Heart left ventricle (tissue), 16 donors: Measurements from ENCODE around the gene SLC22A12. TPM values are rescaled to one million over a fixed set of nuclear protein-coding genes. Genes with fewer than 3 reads are reported as not detected.
A peak's percentile ranks its signal among the peaks of the same experiment; 100 is the strongest.

Experiments
- ATAC-seq, 4 donors: fragments of 200-7000 bp; cut with Tn5 transposase; one replicate each; pipeline ENCODE4 v1.9.1; 2020 to 2022; ENCODE audit warnings: moderate library complexity in 4 of 4, mild to moderate bottlenecking in 3 of 4, moderate number of reproducible peaks in 1 of 4
- DNase-seq, 5 donors: peaks; one replicate each; pipeline ENCODE4 v3.0.0-alpha.2; 2020
- H3K27ac ChIP-seq, 12 donors: fragments of 200-600 bp; sonication (generic) in 4 of 12; one replicate each; pipeline versions ENCODE4 v1.5.0 to v1.8.0; 2016 to 2022; ENCODE audit warnings: mild to moderate bottlenecking in 2 of 12
- H3K27me3 ChIP-seq, 9 donors: fragments of 200-600 bp; sonication (generic) in 2 of 9; one replicate each; pipeline versions ENCODE4 v1.5.1 to v1.8.0; 2016 to 2022; ENCODE audit warnings: mild to moderate bottlenecking in 3 of 9
- H3K36me3 ChIP-seq, 9 donors: fragments of 200-600 bp; sonication (generic) in 2 of 9; one replicate each; pipeline versions ENCODE4 v1.5.0 to v1.8.0; 2018 to 2022; ENCODE audit warnings: mild to moderate bottlenecking in 2 of 9
- H3K4me1 ChIP-seq, 12 donors: fragments of 200-600 bp; sonication (generic) in 4 of 12; one replicate each; pipeline versions ENCODE4 v1.5.0 to v1.8.0; 2016 to 2022; ENCODE audit warnings: mild to moderate bottlenecking in 3 of 12
- H3K4me3 ChIP-seq, 12 donors: fragments of 200-600 bp; sonication (generic) in 4 of 12; one replicate each; pipeline versions ENCODE4 v1.5.0 to v1.8.0; 2017 to 2022; ENCODE audit warnings: mild to moderate bottlenecking in 9 of 12, moderate library complexity in 4 of 12
- H3K9me3 ChIP-seq, 12 donors: fragments of 200-600 bp; sonication (generic) in 4 of 12; one replicate each; pipeline versions ENCODE4 v1.5.0 to v1.8.0; 2016 to 2022; ENCODE audit warnings: mild to moderate bottlenecking in 1 of 12
- POLR2A ChIP-seq, 2 donors: fragments of 450-650 bp; IDR thresholded peaks; one replicate each; pipeline ENCODE4 v1.6.1; 2017; ENCODE audit warnings: antibody characterized with exemption in 2 of 2, mild to moderate bottlenecking in 2 of 2, moderate library complexity in 2 of 2
- WGBS, 4 donors: extraction: QIAGEN DNeasy Blood & Tissue Kit in 2 of 4; methylation state at CpG; one replicate each; pipeline versions ENCODE4 v1.1.5 to v1.1.7; 2013 to 2018; 5-methylcytosine and 5-hydroxymethylcytosine counted together
- intact Hi-C, 10 donors: fragments of 100-400 bp; cut with DNase I; formaldehyde crosslinking; loops; one replicate each; pipeline versions ENCODE4 v1.11.1 to v1.14.2; 2022
- polyA plus RNA-seq, 2 donors: library from polyadenylated mRNA; stranded (reverse); fragments of 200-250 nt; gene quantifications; one replicate each; pipeline ENCODE4 v1.2.3, GENCODE V29; 2013
- total RNA-seq, 9 donors: library from RNA; depleted of rRNA in 2 of 9; stranded (reverse); fragments of >200 nt in 2 of 9; fragmentation: NEBNext Ultra II Directional in 3 of 9; extraction: Animal tissue kit (Norgen Biotek cat#: 25700) in 3 of 9; gene quantifications; one replicate each; pipeline versions ENCODE4 v1.1.0 to v1.2.4, GENCODE V29; 2016 to 2023
- TF ChIP-seq, protein P1 (sequence below), 12 donors: fragments of 200-600 bp; sonication (generic) in 4 of 12; IDR thresholded peaks; one replicate each; pipeline versions ENCODE4 v1.5.0 to v1.8.0; 2018 to 2022; ENCODE audit warnings: antibody characterized with exemption in 12 of 12, mild to moderate bottlenecking in 5 of 12
- donor health status: ischemic (EF 13 %, LVEDD 7.1; RV severe dilation, severe dysfunction).
- donor health status: healthy with polysubstance abuse.
- donor health status: DM: no; HTN: yes; CAD: no.
- donor health status: DM: no; HTN: no; CAD: no.
- donor health status: ischemic (EF 25% LVEDD 6.9; RV normal size, moderate dysfunction).
- donor health status: ischemic (EF 25% LVEDD 5.7; RV mildly dilated, moderate dysfunction).
- donor health status: healthy.
- donor health status: DM: yes; HTN: yes; CAD: no.
- donor health status: ischemic (EF 35%, LVEDD 5.7; RV mildly dilated, moderate dysfunction).
- donor health status: nonischemic (EF 11% LVEDD 7.7; RV severe dilation, severe dysfunction).
- donor health status: DM: yes; HTN: yes; CAD: no.
- donor health status: PGD.
- donor health status: ischemic (EF 29% LVEDD 5.4; RV normal size, mild dysfunction).
- donor health status: nonischemic (EF 23%, LVEDD 6.1; RV moderate dilation, normal function).

The SLC22A12 gene
- total and polyA plus RNA-seq, 11 donors: not detected

- H3K9me3 ChIP-seq: no peaks in the 10 kb centered on the region
- no peak overlapping the region for H3K27ac ChIP-seq
- H3K27me3 ChIP-seq: peaks cover 0 to 18% (median 4%) of the 10 kb centered on the region in 9 donors
- DNase-seq (no peak), ATAC-seq (no peak)
- peaks cover 0 to 15% (median 0%) of the 10 kb centered on the region in 12 donors for H3K4me1 ChIP-seq
- no peak overlapping the region for H3K4me3 ChIP-seq
- intact Hi-C loops: no loop called here
- WGBS, 4 donors: 89 to 98% (median 92%) methylated on average over 4 of the region's 4 CpGs
- H3K36me3 ChIP-seq: no peaks in the 10 kb centered on the region
- TF ChIP-seq POLR2A (IDR thresholded peaks at IDR 0.05): no peak
- TF ChIP-seq, protein P1, sequence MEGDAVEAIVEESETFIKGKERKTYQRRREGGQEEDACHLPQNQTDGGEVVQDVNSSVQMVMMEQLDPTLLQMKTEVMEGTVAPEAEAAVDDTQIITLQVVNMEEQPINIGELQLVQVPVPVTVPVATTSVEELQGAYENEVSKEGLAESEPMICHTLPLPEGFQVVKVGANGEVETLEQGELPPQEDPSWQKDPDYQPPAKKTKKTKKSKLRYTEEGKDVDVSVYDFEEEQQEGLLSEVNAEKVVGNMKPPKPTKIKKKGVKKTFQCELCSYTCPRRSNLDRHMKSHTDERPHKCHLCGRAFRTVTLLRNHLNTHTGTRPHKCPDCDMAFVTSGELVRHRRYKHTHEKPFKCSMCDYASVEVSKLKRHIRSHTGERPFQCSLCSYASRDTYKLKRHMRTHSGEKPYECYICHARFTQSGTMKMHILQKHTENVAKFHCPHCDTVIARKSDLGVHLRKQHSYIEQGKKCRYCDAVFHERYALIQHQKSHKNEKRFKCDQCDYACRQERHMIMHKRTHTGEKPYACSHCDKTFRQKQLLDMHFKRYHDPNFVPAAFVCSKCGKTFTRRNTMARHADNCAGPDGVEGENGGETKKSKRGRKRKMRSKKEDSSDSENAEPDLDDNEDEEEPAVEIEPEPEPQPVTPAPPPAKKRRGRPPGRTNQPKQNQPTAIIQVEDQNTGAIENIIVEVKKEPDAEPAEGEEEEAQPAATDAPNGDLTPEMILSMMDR (IDR thresholded peaks at IDR 0.05): no peak
Observed at GRCh38 chr11:64627371-64627770, 36.4 kb downstream of the SLC22A12 start.

DNA sequence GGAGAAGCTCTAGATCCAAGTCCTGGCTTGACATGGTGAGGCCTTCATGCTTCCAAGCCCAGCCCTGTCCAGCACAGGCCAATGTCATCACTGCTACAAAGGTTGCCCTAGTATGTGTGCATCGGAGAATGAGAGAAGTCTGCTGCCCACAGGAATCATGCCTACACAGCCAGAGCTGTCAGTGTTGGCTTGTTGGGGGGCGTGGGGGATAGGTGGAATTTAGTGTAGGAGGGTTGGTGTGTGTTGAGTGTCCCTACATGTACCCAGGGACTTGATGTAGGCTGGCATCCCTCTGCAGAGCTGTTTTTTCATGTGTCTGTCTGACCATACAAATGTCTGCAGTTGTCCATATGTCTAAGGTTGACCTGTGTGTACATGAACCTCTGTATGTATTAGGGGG is 37.6 kb downstream of the SLC22A12 start:
- 83 to 97% (median 92%) methylated on average over 1 to 2 of the region's 2 CpGs for WGBS, 4 donors
- ATAC-seq: no peak
- H3K9me3 ChIP-seq: no peaks in the 10 kb centered on the region

DNA sequence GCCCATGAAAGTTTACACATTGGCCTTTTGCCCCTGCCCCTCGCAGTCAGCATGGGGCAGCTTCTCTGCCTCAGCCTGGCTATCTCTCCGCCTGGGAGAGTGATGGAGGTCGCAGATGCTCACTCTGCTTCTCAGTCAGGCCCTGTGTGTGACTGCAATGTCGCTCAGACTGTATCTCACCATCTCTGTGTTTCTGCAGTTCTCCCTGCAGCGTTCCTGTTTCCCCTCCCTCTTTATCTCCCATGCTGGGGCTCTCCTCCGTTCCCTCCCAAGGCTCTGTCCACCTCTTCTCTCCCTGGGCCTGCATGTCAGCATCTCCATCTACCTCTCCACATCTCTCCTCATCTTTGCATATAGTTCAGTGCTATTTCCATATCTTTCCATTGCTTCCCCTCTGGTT is 38.1 kb downstream of the SLC22A12 start:
- Histone ChIP-seq H3K27ac (peak overlapping the region in 1 of 12 donors; percentile 78), H3K4me1 (peaks cover 0 to 14% (median 0%) of the 10 kb centered on the region in 12 donors), H3K9me3 (no peaks in the 10 kb centered on the region), H3K27me3 (peaks cover 0 to 18% (median 4%) of the 10 kb centered on the region in 9 donors), H3K36me3 (no peaks in the 10 kb centered on the region), H3K4me3 (no peak overlapping the region)
- WGBS, 4 donors: 73 to 83% (median 79%) methylated on average over 6 of the region's 6 CpGs
- ATAC-seq: no peak
- no peak for DNase-seq
- intact Hi-C loops: no loop called here
- TF ChIP-seq POLR2A (IDR thresholded peaks at IDR 0.05): no peak
- TF ChIP-seq, protein P1 (IDR thresholded peaks at IDR 0.05): no peak

More for the DNA sequence above, 37.6 kb downstream of the SLC22A12 start:
- no peak for TF ChIP-seq POLR2A (IDR thresholded peaks at IDR 0.05)
- TF ChIP-seq, protein P1 (IDR thresholded peaks at IDR 0.05): no peak
- peaks cover 0 to 15% (median 0%) of the 10 kb centered on the region in 12 donors for H3K4me1 ChIP-seq
- H3K27ac ChIP-seq: no peak overlapping the region
- intact Hi-C loops: no loop called here
- no peaks in the 10 kb centered on the region for H3K36me3 ChIP-seq
- H3K27me3 ChIP-seq: peaks cover 0 to 18% (median 4%) of the 10 kb centered on the region in 9 donors
- H3K4me3 ChIP-seq: no peak overlapping the region
- DNase-seq: no peak

DNA sequence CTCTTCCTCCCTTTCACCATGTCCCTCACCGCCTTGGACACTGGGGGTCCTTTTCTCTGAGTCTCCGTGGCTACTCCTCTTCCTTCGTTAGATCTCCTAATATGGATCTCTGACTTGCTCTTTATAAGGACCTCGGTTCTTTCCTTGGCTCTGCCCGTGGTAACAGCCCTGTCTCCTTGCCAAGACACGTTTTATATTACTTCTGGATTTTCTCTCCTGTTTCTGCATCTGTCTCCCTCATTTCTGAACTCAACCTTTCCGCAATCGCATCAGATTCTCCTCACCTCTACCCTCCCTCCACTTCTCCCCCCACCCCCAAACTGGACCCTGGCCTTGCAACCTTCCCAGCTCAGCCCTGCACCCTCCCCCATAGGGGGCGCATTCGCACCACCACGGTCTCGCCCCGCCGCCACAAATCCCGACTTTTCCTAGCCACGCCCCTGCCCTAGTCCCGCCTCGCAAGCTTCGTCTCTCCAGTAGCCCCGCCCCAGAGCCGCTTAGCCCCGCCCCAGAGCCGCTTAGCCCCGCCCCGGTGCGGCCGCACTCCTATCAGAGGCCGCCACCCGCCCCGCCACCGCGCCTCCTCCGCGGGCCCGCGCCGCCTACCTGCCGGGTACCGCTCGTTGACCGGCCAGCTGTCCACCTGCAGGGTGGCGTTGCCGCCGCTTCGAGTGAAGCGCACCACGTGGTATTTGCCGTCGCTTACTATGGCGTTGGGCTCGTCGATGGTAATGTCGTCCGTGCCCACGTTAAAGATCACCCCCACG is 39.0 kb downstream of the SLC22A12 start:
- peaks cover 0 to 3% (median 0%) of the 10 kb centered on the region in 9 donors for H3K36me3 ChIP-seq
- DNase-seq (no peak), ATAC-seq (peak in 2 of 4 donors; percentile 18 to 60)
- intact Hi-C loops: no loop called here
- peaks cover 0 to 6% (median 0%) of the 10 kb centered on the region in 12 donors for H3K4me1 ChIP-seq
- H3K27me3 ChIP-seq: peaks cover 0 to 18% (median 4%) of the 10 kb centered on the region in 9 donors
- peak overlapping the region in 1 of 12 donors; percentile 78 for H3K27ac ChIP-seq
- TF ChIP-seq, protein P1 (IDR thresholded peaks at IDR 0.05): peak in 1 of 12 donors; percentile 12
- no peak for TF ChIP-seq POLR2A (IDR thresholded peaks at IDR 0.05)
- WGBS, 4 donors: 30 to 36% (median 35%) methylated on average over 46 to 56 of the region's 56 CpGs
- no peak overlapping the region for H3K4me3 ChIP-seq
- no peaks in the 10 kb centered on the region for H3K9me3 ChIP-seq
